Glomerular visceral epithelial cell (primary cell): Measurements from ENCODE around the gene ADGRG3.
"Not testable (repeated sequence)": the region's sequence is repeated elsewhere in the genome, so short reads cannot be mapped to it uniquely, and the experiment has no call there.

Experiments
- DNase-seq: peaks from one replicate; pipeline ENCODE4 v3.0.0-alpha.2; 2016; ENCODE audit errors: extremely low spot score

The ADGRG3 gene

GRCh38 chr16:57713596-57713995 lies 45.5 kb downstream of the ADGRG3 start:
- no peak for DNase-seq

DNA sequence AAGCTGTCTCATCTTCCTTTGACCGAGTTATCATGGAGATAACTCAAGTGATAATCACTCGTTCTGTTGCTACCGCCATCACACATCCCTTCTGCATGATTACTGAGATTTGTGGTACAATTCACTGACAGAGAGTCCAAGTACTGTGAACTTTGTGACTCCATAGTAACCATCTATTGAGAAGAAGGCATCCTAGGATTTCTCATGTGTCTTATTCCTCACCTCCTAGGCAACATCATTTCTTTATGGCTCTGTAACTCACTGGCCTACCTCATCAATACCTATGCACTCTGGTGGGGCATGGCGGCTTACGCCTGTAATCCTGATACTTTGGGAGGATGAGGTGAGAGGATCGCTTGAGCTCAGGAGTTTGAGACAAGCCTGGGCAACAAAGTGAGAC lies 45.9 kb downstream of the ADGRG3 start:
- no peak for DNase-seq

GRCh38 chr16:57720142-57720575 lies 52.1 kb downstream of the ADGRG3 start:
- DNase-seq, result peak; percentile 59

- DNase-seq, result no peak
These were observed 53.5 kb downstream of the ADGRG3 start for GRCh38 chr16:57721356-57722209.

DNA sequence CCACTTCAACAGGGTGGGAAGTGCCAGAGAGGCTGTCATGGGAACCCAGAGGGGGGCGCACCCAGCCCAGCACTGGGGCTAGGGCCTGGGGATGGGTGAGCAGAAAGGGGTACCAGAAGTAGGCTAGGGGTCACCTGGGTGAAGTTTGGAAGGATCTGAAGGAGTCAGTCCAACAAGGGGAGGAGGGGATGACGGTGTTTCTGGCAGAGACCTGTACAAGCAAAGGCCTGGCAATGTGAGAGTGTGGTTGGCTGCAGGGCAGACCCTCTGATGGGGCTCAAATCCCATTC lies 54.0 kb downstream of the ADGRG3 start:
- no peak for DNase-seq

GRCh38 chr16:57722651-57723050 lies 54.5 kb downstream of the ADGRG3 start:
- no peak for DNase-seq

GRCh38 chr16:57723170-57723569 lies 55.1 kb downstream of the ADGRG3 start:
- no peak for DNase-seq

DNA sequence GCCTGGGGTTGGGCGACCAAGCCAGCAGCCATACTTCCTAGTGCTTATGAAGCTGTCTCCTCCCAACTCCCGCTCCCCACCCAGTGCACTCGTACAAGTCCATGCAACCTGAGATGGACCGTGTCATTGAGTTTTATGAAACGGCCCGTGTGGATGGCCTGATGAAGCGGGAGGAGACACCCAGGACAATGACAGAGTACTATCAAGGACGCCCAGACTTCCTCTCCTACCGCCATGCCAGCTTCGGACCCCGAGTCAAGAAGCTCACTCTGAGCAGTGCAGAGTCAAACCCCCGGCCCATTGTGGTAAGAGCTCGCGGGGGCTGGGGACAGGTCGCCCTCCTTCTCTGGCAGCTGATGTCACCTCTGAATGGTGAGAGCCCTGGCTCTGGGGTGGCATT lies 56.4 kb downstream of the ADGRG3 start:
- no peak for DNase-seq

DNA sequence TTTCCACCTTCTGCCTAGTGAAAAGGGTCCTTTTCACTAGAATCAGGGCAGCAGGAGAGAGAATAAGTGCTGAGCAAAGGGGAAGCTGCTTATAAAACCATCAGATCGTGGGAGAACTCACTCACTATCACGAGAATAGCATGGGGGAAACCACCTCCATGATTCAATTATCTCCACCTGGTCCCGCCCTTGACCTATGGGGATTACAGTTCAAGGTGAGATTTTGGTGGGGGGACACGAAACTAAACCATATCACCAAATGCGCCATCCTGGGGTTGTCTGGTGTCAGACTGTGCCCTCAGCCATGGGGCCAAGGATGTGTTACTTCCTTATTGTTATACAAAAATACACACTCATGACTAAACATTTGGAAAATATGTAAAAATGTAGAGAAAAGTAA lies 57.0 kb downstream of the ADGRG3 start:
- no peak for DNase-seq

- no peak for DNase-seq
These were observed 57.4 kb downstream of the ADGRG3 start for GRCh38 chr16:57725554-57725953.

GRCh38 chr16:57725976-57726375 lies 57.9 kb downstream of the ADGRG3 start:
- no peak for DNase-seq

DNA sequence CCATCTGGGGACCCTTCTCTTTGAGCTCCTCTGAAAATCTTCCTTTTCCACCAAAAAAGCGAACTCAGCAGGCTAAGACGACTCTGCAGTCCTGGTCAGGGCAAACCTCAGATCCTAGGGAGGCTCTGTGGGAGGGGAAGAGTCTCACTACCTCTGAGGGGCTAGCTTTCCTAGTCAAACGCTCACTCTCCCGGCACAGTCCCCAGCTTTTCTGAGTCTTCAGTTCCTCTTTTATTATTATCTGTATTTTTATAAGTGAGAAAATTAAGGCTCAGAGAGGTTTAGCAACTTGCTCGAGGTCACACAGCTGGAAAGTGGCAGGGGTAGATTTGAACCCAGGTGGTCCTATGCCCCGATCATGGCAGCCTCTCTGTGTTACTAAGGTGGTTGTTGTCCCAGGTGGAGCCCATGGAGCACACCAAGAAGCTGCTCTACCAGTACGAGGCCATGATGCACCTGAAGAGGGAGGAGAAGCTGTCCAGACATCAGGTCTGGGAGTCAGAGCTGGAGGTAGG lies 58.4 kb downstream of the ADGRG3 start:
- no peak for DNase-seq

GRCh38 chr16:57727610-57728009 lies 59.5 kb downstream of the ADGRG3 start:
- DNase-seq, result no peak

DNA sequence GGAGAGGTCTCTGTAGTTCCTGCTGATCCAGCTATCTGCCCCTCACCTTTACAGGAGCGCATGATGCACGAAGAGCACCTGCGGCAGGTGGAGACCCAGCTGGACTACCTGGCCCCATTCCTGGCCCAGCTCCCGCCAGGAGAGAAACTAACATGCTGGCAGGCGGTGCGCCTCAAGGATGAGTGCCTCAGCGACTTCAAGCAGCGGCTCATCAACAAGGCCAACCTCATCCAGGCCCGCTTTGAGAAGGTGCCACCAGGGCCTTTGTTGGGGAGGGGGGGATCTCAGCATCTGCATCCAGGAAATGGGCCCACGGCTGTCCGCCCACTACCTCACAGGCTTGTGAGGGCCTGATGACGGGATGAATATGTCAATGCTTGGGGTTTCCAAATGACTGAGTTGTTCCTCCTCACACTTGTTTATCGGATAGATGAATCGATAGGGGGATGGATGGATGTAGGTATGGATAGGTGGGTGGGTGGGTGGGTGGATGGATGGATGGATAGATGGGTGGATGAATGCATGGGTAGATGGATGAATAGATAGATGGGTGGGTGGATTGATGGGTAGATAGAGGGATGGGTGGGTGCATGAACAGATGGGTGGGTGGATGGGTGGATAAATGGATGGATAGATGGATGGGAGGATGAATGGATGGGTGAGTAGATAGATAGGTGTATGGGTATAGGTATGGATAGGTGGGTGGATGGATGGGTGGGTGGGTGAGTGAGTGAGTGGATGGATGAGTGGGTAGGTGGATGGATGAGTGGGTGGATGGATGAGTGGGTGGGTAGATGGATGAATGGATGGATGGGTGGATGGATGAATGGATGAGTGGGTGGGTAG lies 60.5 kb downstream of the ADGRG3 start:
- no peak for DNase-seq

DNA sequence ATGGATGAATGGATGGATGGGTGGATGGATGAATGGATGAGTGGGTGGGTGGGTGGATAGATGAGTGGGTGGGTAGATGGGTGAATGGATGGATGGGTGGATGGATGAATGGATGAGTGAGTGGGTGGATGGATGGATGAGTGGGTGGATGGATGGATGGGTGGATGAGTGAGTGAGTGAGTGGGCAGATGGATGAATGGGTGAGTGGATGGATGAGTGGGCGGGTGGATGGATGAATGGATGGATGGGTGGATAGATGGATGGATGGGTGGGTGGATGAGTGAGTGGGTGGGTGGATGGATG lies 61.0 kb downstream of the ADGRG3 start:
- no peak for DNase-seq

GRCh38 chr16:57729852-57730251 lies 61.7 kb downstream of the ADGRG3 start:
- not testable (repeated sequence) for DNase-seq

DNA sequence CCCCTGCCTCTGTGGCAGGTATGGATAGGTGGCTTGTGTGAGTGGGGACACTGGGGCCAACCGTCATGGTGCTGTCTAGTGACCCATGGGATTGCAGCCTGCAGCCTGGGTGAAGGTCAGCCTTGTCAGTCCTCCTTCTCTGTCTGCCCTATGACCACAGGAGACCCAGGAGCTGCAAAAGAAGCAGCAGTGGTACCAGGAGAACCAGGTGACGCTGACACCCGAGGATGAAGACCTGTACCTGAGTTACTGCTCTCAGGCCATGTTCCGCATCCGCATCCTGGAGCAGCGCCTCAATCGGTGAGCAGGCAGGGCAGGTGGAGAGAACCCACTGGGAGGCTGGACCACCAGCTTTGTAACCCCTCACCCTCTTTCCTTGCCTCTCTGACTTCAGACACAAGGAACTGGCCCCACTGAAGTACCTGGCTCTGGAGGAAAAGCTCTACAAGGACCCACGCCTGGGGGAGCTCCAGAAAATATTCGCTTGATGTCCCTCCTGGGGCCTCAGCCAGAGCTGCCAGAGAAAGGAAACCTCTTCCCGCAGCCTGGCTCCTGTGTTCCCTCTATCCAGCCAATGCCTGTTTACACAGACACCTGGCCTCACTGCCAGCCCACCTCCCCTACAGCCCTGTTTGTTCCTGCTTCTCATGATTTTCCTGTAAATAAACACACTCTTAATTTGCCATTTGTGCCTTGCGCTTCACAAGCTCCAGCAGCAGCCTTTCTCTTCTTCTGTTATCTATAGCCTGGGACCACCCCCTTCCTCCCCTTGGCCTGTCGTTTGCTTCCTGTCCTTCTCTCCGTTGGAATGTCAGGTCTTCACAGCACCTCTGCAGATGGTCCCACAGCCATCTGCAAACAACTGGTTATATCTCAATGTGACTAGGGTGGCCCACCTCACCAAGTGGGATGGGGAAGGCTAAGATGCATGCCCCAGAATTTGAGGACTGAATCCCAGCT lies 62.9 kb downstream of the ADGRG3 start:
- DNase-seq, result no peak

DNA sequence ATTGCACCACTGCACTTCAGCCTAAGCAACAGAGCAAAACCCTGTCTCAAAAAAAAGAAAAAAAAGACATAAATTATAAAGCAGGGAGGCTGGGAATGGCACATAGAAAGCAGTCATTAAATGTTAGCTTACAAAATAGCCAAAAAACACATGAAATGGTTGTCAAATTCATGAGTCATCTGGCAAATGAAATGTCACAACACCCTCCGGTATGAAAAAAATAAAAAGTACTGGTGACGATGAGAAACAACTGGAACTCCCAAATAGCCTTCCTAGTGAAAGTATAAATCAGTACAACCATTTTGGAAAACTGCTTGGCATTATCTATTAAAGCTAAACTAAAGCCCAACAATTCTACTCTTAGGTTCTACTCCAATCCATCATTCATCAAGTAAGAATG lies 63.9 kb downstream of the ADGRG3 start:
- DNase-seq, result no peak

DNA sequence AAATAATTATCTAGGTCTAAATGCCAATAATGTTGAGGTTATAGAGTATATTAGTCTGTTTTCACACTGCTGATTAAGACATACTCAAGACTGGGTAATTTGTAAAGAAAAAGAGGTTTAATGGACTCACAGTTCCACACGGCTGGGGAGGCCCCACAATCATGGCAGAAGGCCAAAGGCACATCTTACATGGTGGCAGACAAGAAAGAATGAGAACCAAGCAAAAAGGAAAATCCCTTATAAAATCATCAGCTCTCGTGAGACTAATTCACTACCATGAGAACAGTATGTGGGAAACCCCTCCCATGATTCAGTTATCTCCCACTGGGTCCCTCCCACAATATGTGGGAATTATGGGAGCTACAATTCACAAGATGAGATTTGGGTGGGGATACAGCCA lies 64.6 kb downstream of the ADGRG3 start:
- no peak for DNase-seq

GRCh38 chr16:57734308-57734924 lies 66.3 kb downstream of the ADGRG3 start:
- no peak for DNase-seq

DNA sequence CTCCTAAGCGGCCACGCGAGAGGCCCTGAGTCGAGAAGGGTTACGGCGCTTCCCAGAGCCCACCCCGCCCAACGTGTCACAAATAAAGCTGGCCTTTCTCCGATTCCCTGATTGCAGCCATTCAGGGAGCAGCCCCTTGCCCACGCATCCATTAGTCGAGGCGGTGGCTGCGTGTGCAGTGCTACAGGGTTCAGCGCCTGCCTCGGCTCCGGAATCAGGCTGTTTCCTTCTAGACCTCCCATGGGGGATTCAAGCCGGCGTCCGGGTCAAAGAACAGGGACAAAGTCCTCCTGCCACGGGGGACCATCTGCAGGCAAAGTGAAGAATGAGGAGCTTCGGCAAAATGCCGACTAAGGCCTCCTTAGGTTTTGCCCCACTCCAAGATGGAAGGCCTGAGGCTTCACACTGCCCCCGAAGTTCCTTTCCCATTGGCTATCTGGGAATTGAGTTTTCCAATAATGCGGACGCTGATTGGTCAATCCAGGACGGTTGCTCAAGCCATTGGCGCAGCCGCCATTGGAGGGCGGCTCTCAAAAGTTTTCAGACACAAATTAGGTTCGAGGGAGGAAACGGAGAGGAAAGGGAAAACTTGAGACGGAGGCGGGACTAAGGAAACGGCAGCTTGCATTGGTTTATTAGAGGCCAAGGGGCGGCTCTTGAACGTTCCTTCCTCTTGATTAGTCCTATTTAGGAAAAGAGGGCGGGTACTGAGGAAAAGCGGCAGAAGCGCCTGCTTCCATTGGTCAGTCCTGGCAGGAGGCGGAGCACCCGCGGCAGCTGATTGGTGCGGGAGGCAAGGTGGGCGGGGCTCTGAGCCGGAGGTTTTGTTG lies 67.0 kb downstream of the ADGRG3 start:
- peak; percentile 99 for DNase-seq
